ENCODE results near the gene RNF5.
"Not testable (repeated sequence)": the region's sequence is repeated elsewhere in the genome, so short reads cannot be mapped to it uniquely, and the experiment has no call there.

The RNF5 gene

GRCh38 chr6:32177788-32178546 is at the start of gene RNF5:
Gene RNF5 (plus strand): TSS chr6:32178405. CDS start chr6:32178512, 107 bp downstream.
- peak; percentile 100 for DNase-seq

GRCh38 chr6:32128751-32129296 is 49.4 kb upstream of the RNF5 start:
- no peak for DNase-seq

- DNase-seq: no peak
Measured at GRCh38 chr6:32129297-32130088, 48.7 kb upstream of the RNF5 start.

GRCh38 chr6:32131439-32131948 is 46.7 kb upstream of the RNF5 start:
- DNase-seq: no peak

- no peak for DNase-seq
Measured at GRCh38 chr6:32132110-32132509, 46.1 kb upstream of the RNF5 start.

GRCh38 chr6:32133786-32134185 is 44.4 kb upstream of the RNF5 start:
- no peak for DNase-seq

- no peak for DNase-seq
Measured at GRCh38 chr6:32137454-32137853, 40.8 kb upstream of the RNF5 start.

GRCh38 chr6:32139590-32139989 is 38.6 kb upstream of the RNF5 start:
- no peak for DNase-seq

- no peak for DNase-seq
Measured at GRCh38 chr6:32140420-32141046, 37.7 kb upstream of the RNF5 start.

GRCh38 chr6:32144238-32144637 is 34.0 kb upstream of the RNF5 start:
- DNase-seq: not testable (repeated sequence)

- DNase-seq: no peak
Measured at GRCh38 chr6:32146287-32146686, 31.9 kb upstream of the RNF5 start.

GRCh38 chr6:32146687-32147086 is 31.5 kb upstream of the RNF5 start:
- no peak for DNase-seq

GRCh38 chr6:32147401-32148132 is 30.6 kb upstream of the RNF5 start:
- DNase-seq: no peak

GRCh38 chr6:32148289-32149091 is 29.7 kb upstream of the RNF5 start:
- no peak for DNase-seq

- DNase-seq: no peak
Measured at GRCh38 chr6:32149092-32149755, 29.0 kb upstream of the RNF5 start.

- DNase-seq: no peak
Measured at GRCh38 chr6:32149932-32150870, 28.0 kb upstream of the RNF5 start.

- no peak for DNase-seq
Measured at GRCh38 chr6:32151181-32151862, 26.9 kb upstream of the RNF5 start.

GRCh38 chr6:32151863-32152768 is 26.1 kb upstream of the RNF5 start, which contains the start of gene PRRT1:
Gene PRRT1 (minus strand): TSS chr6:32151939. CDS start chr6:32151827, 112 bp downstream.
- no peak for DNase-seq
